NB4 (cell line): ENCODE data around the gene C1QTNF6.

Experiments
- DNase-seq: peaks from one replicate; pipeline ENCODE4 v3.0.0; 2010; ENCODE audit warnings: low read depth
- H3K4me3 ChIP-seq: one replicate; pipeline ENCODE4 v1.5.1; 2011; ENCODE audit warnings: mild to moderate bottlenecking, low read depth, low read length, moderate library complexity
- MYC ChIP-seq: IDR thresholded peaks from 2 replicates; pipeline ENCODE4 v1.6.1; 2011; ENCODE audit warnings: low read depth, low read length
- POLR2A ChIP-seq: IDR thresholded peaks from 2 replicates; pipeline ENCODE4 v1.6.1; 2011; ENCODE audit warnings: mild to moderate bottlenecking; ENCODE audit not compliant: insufficient read length; ENCODE audit errors: extremely low read depth
- TF ChIP-seq, protein P1 (sequence below): IDR thresholded peaks from one replicate; pipeline ENCODE4 v1.5.1; 2012; ENCODE audit warnings: low read depth, low read length
- TF ChIP-seq, protein P2 (sequence below): IDR thresholded peaks from 2 replicates; pipeline ENCODE4 v1.6.1; 2011; ENCODE audit warnings: low read depth, low read length

Gene C1QTNF6

DNA sequence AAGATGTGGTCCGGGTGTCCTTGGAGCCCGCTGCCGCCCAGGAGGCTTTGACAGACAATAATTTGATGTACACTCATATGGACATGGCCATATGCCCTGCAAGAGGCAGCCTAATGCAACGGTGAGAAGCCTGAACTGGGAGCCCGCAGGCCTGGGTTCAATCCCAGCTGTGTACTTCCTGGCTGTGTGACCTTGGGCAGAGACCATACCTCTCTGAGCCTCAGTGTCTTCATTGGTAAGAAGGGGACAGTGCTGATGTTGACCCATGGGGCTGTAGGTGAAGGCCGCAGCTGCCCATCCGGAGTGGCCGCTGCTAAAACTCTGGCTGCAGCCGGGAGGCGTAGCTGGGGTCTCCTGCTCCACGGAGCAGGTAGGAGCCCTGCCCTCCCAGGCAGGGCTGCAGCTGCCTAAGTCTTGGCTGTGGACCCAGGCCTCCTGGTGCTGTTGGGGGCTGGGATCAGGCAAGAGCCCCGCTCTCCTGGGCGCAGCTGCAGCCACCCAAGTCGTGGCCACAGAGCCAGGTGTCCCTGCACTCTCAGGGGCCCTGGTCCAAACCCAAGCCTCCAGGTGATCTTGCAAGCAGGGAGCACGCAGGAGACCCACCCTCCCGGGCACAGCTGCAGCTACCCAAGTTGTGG, 47.2 kb downstream of the C1QTNF6 start:
- DNase-seq: no peak
- H3K4me3 ChIP-seq: no peak overlapping the region
- TF ChIP-seq, protein P1, sequence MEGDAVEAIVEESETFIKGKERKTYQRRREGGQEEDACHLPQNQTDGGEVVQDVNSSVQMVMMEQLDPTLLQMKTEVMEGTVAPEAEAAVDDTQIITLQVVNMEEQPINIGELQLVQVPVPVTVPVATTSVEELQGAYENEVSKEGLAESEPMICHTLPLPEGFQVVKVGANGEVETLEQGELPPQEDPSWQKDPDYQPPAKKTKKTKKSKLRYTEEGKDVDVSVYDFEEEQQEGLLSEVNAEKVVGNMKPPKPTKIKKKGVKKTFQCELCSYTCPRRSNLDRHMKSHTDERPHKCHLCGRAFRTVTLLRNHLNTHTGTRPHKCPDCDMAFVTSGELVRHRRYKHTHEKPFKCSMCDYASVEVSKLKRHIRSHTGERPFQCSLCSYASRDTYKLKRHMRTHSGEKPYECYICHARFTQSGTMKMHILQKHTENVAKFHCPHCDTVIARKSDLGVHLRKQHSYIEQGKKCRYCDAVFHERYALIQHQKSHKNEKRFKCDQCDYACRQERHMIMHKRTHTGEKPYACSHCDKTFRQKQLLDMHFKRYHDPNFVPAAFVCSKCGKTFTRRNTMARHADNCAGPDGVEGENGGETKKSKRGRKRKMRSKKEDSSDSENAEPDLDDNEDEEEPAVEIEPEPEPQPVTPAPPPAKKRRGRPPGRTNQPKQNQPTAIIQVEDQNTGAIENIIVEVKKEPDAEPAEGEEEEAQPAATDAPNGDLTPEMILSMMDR: no peak
- TF ChIP-seq, protein P2, sequence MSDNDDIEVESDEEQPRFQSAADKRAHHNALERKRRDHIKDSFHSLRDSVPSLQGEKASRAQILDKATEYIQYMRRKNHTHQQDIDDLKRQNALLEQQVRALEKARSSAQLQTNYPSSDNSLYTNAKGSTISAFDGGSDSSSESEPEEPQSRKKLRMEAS: no peak
- no peak for TF ChIP-seq MYC

GRCh38 chr22:37139762-37140161, 48.3 kb downstream of the C1QTNF6 start:
- no peak for DNase-seq
- TF ChIP-seq MYC: no peak
- TF ChIP-seq, protein P2: no peak
- TF ChIP-seq, protein P1: no peak
- no peak for TF ChIP-seq POLR2A

GRCh38 chr22:37138849-37139561, 49.0 kb downstream of the C1QTNF6 start:
- TF ChIP-seq MYC (no peak), POLR2A (no peak)
- TF ChIP-seq, protein P2: no peak
- TF ChIP-seq, protein P1: no peak
- H3K4me3 ChIP-seq: no peak overlapping the region
- DNase-seq: peak; percentile 28

More at GRCh38 chr22:37139762-37140161, 48.3 kb downstream of the C1QTNF6 start:
- H3K4me3 ChIP-seq: no peak overlapping the region

GRCh38 chr22:37137903-37138665, 50.0 kb downstream of the C1QTNF6 start:
- TF ChIP-seq MYC (no peak), POLR2A (no peak)
- TF ChIP-seq, protein P2: no peak
- TF ChIP-seq, protein P1: no peak
- no peak for DNase-seq
- no peak overlapping the region for H3K4me3 ChIP-seq

GRCh38 chr22:37137131-37137530, 50.9 kb downstream of the C1QTNF6 start:
- TF ChIP-seq POLR2A (no peak), MYC (no peak)
- TF ChIP-seq, protein P2: no peak
- TF ChIP-seq, protein P1: no peak
- no peak for DNase-seq
- H3K4me3 ChIP-seq: no peak overlapping the region
